ENCODE results near the gene ZNF132.

The ZNF132 gene

DNA sequence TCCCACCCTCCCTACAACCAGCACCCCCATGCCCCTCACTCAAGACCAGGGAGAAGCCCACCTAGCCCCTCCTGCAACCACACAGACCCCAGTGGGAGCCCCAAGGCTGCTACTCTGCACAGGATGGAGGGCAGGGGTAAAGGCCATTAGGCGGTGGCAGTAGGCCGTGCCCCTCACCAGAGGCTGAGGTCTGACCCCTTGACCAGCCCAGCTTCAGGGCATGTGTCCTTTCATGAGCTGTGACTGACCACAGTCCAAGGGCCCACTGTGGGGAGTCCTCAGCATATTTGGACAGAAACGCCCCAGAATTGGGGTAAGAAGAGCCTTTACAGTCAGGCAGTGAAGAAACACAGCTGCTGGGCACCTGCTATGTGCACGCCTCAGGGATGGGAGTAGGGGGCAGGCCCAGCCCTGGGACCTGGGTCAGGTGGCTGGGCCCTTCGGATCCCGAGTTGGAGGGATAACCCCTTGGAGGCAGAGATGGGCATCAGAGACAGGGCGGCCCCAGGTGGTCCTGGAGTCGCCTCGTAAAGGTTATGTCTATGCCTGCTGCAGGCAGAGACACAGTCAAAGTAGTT is 54.6 kb downstream of the ZNF132 start:
- DNase-seq, result no peak
- H3K4me1 Mint-ChIP-seq, result peaks cover 51% of the 10 kb centered on the region
- H3K36me3 Mint-ChIP-seq (ENCODE audit: low read depth), result peaks cover 18% of the 10 kb centered on the region
- H3K9me3 Mint-ChIP-seq, result no peaks in the 10 kb centered on the region
- peak overlapping the region; percentile 96 for H3K4me3 Mint-ChIP-seq
- H3K27ac Mint-ChIP-seq, result peak overlapping the region; percentile 99
- H3K27me3 Mint-ChIP-seq (ENCODE audit: low read depth, poor library complexity), result no peaks in the 10 kb centered on the region
- TF ChIP-seq, protein P1, sequence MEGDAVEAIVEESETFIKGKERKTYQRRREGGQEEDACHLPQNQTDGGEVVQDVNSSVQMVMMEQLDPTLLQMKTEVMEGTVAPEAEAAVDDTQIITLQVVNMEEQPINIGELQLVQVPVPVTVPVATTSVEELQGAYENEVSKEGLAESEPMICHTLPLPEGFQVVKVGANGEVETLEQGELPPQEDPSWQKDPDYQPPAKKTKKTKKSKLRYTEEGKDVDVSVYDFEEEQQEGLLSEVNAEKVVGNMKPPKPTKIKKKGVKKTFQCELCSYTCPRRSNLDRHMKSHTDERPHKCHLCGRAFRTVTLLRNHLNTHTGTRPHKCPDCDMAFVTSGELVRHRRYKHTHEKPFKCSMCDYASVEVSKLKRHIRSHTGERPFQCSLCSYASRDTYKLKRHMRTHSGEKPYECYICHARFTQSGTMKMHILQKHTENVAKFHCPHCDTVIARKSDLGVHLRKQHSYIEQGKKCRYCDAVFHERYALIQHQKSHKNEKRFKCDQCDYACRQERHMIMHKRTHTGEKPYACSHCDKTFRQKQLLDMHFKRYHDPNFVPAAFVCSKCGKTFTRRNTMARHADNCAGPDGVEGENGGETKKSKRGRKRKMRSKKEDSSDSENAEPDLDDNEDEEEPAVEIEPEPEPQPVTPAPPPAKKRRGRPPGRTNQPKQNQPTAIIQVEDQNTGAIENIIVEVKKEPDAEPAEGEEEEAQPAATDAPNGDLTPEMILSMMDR (IDR thresholded peaks at IDR 0.05), result no peak

DNA sequence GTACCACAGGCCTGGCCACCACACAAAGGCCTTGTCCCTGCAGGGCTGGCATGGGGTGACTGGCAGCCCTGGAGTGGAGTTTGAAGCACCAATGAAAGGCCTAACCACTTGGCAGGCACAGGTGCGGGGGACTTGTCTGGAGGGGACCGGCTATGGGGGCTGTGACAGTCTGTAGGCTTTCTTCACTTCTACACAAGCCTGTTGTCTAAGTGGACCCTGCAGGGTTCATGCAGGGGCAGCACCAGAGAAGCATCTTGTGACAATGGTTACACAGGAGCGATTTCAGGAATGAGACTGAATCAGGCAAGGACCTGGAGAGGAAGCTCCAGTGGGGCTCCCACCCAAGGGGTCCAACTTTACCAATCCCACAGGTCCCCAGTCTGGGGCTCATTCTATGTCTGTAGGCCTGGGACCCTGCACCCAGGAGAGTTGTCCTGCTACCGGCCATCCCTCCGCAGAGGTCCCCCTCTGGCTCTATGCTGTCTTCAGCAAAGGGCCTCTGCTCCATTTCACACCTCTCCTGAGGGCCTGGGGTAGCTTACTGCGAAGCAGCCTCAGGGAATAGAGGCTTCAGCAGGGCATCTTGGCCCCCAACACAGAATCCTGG is 56.9 kb downstream of the ZNF132 start:
- Mint-ChIP-seq H3K36me3 (ENCODE audit: low read depth) (peaks cover 4% of the 10 kb centered on the region), H3K4me1 (peaks cover 52% of the 10 kb centered on the region), H3K9me3 (no peaks in the 10 kb centered on the region), H3K27me3 (ENCODE audit: low read depth, poor library complexity) (no peaks in the 10 kb centered on the region), H3K27ac (no peak overlapping the region), H3K4me3 (peak overlapping the region; percentile 42)
- no peak for DNase-seq
- TF ChIP-seq, protein P1 (IDR thresholded peaks at IDR 0.05), result no peak
